HCT116 (cell line): ENCODE results near the gene FOXC2.

Experiments used
- EZH2 ChIP-seq: fragments of 200-600 bp; sonication (generic); IDR thresholded peaks from 2 replicates; pipeline ENCODE4 v1.6.1; 2017; ENCODE audit warnings: antibody characterized with exemption, mixed run types
- EZH2phosphoT487 ChIP-seq: fragments of 200-600 bp; IDR thresholded peaks from 2 replicates; pipeline ENCODE4 v1.6.1; 2018; ENCODE audit warnings: antibody characterized with exemption, borderline replicate concordance
- MAX ChIP-seq: IDR thresholded peaks from 2 replicates; pipeline ENCODE4 v1.6.1; 2012
- POLR2A ChIP-seq: IDR thresholded peaks from 2 replicates; pipeline ENCODE4 v1.7.0; 2011; ENCODE audit warnings: borderline replicate concordance; ENCODE audit not compliant: insufficient read depth, insufficient read length; ENCODE audit errors: extremely low read depth
- ZBTB33 ChIP-seq: IDR thresholded peaks from 2 replicates; pipeline ENCODE4 v1.6.1; 2011; ENCODE audit warnings: mild to moderate bottlenecking, low read length, moderate library complexity; ENCODE audit not compliant: insufficient replicate concordance; ENCODE audit errors: extremely low read depth
- ZNF274 ChIP-seq: fragments of 200-500 bp; sonication (Bioruptor generic); IDR thresholded peaks from 2 replicates; pipeline ENCODE4 v1.6.1; 2014; ENCODE audit warnings: mild to moderate bottlenecking, low read depth, low read length, inconsistent platforms
- TF ChIP-seq, protein P1 (sequence below), 3 experiments: fragments of 200-600 bp in 1 of 3; sonication (generic) in 1 of 3; IDR thresholded peaks in 2 of 3; conservative IDR thresholded peaks in 1 of 3; 2 replicates each; pipeline ENCODE4 v1.5.1; 2012 to 2017; ENCODE audit warnings: low read depth in 2 of 3, low read length in 2 of 3, antibody characterized with exemption in 1 of 3, borderline replicate concordance in 1 of 3, control low read depth in 1 of 3, mild to moderate bottlenecking in 1 of 3, mixed read lengths in 1 of 3, mixed run types in 1 of 3, moderate library complexity in 1 of 3; ENCODE audit not compliant: insufficient read depth in 1 of 3

- TF ChIP-seq EZH2phosphoT487 (no peak), ZNF274 (no peak), POLR2A (no peak), EZH2 (no peak), MAX (no peak), ZBTB33 (no peak)
- TF ChIP-seq, protein P1, sequence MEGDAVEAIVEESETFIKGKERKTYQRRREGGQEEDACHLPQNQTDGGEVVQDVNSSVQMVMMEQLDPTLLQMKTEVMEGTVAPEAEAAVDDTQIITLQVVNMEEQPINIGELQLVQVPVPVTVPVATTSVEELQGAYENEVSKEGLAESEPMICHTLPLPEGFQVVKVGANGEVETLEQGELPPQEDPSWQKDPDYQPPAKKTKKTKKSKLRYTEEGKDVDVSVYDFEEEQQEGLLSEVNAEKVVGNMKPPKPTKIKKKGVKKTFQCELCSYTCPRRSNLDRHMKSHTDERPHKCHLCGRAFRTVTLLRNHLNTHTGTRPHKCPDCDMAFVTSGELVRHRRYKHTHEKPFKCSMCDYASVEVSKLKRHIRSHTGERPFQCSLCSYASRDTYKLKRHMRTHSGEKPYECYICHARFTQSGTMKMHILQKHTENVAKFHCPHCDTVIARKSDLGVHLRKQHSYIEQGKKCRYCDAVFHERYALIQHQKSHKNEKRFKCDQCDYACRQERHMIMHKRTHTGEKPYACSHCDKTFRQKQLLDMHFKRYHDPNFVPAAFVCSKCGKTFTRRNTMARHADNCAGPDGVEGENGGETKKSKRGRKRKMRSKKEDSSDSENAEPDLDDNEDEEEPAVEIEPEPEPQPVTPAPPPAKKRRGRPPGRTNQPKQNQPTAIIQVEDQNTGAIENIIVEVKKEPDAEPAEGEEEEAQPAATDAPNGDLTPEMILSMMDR (IDR thresholded peaks at IDR 0.05 in 2 of 3, conservative IDR thresholded peaks at IDR 0.05 in 1 of 3; ENCODE audit: borderline replicate concordance in 1 of 3, insufficient read depth in 1 of 3, low read depth in 2 of 3, low read length in 2 of 3), result no peak
Measured at GRCh38 chr16:86573215-86573614, 6.6 kb downstream of the FOXC2 start.
